ENCODE results near the gene SLC25A46.

Gene SLC25A46

GRCh38 chr5:110702704-110703103 lies 36.1 kb upstream of the SLC25A46 start:
- Histone ChIP-seq H3K4me1 (ENCODE audit: control insufficient read depth in 1 of 2, insufficient read depth in 2 of 2, low read length in 2 of 2) (no peaks in the 10 kb centered on the region), H2AK5ac (ENCODE audit: low read length) (no peak overlapping the region), H3K9ac (ENCODE audit: low read length) (no peak overlapping the region), H2BK12ac (ENCODE audit: low read length) (no peak overlapping the region), H3K9me3 (ENCODE audit: insufficient read depth, low read depth, low read length) (no peaks in the 10 kb centered on the region), H3K23ac (ENCODE audit: low read length) (no peak overlapping the region), H3K14ac (ENCODE audit: low read length) (no peak overlapping the region), H3K27ac (ENCODE audit: low read depth, low read length) (no peak overlapping the region), H4K8ac (ENCODE audit: low read depth, low read length) (no peak overlapping the region), H3K4me3 (ENCODE audit: low read depth, low read length) (no peak overlapping the region), H3K18ac (ENCODE audit: low read length) (no peak overlapping the region), H2BK5ac (ENCODE audit: low read depth, low read length, poor library complexity) (no peak overlapping the region), H4K91ac (ENCODE audit: low read depth, low read length) (no peak overlapping the region), H3K4me2 (ENCODE audit: low read length) (no peak overlapping the region), H2AFZ (ENCODE audit: insufficient read depth, low read length, poor library complexity) (no peak overlapping the region), H3K4ac (ENCODE audit: low read depth, low read length) (no peak overlapping the region), H3K36me3 (ENCODE audit: control insufficient read depth in 1 of 2, insufficient read depth in 2 of 2, low read length in 2 of 2) (no peaks in the 10 kb centered on the region), H3K79me1 (ENCODE audit: low read length) (no peaks in the 10 kb centered on the region), H3K79me2 (ENCODE audit: control insufficient read depth, insufficient read depth, low read length, poor library complexity) (no peaks in the 10 kb centered on the region), H2BK120ac (ENCODE audit: insufficient read depth, low read length, poor library complexity) (no peak overlapping the region), H3K27me3 (ENCODE audit: insufficient read depth, low read length) (no peaks in the 10 kb centered on the region), H4K12ac (ENCODE audit: low read depth, low read length) (no peak overlapping the region)
- no peak for DNase-seq
- no CpG with 5 or more reads among the region's 3 CpGs for whole genome bisulfite sequencing (ENCODE audit: extremely low coverage, insufficient coverage, insufficient read length)

GRCh38 chr5:110703481-110703880 lies 35.3 kb upstream of the SLC25A46 start:
- no peak overlapping the region for H3K9ac ChIP-seq (ENCODE audit: low read length)
- no peak overlapping the region for H3K4me2 ChIP-seq (ENCODE audit: low read length)
- no peak overlapping the region for H3K23ac ChIP-seq (ENCODE audit: low read length)
- no peaks in the 10 kb centered on the region for H3K79me1 ChIP-seq (ENCODE audit: low read length)
- H3K27ac ChIP-seq (ENCODE audit: low read depth, low read length): no peak overlapping the region
- no peak overlapping the region for H2AFZ ChIP-seq (ENCODE audit: insufficient read depth, low read length, poor library complexity)
- no peak overlapping the region for H3K4ac ChIP-seq (ENCODE audit: low read depth, low read length)
- H3K36me3 ChIP-seq (ENCODE audit: control insufficient read depth in 1 of 2, insufficient read depth in 2 of 2, low read length in 2 of 2): no peaks in the 10 kb centered on the region
- no peak overlapping the region for H3K4me3 ChIP-seq (ENCODE audit: low read depth, low read length)
- no CpG with 5 or more reads among the region's 2 CpGs for WGBS (ENCODE audit: extremely low coverage, insufficient coverage, insufficient read length)
- no peak overlapping the region for H2BK5ac ChIP-seq (ENCODE audit: low read depth, low read length, poor library complexity)
- H4K8ac ChIP-seq (ENCODE audit: low read depth, low read length): no peak overlapping the region
- H4K12ac ChIP-seq (ENCODE audit: low read depth, low read length): no peak overlapping the region
- no peak overlapping the region for H2BK12ac ChIP-seq (ENCODE audit: low read length)
- H4K91ac ChIP-seq (ENCODE audit: low read depth, low read length): no peak overlapping the region
- no peaks in the 10 kb centered on the region for H3K79me2 ChIP-seq (ENCODE audit: control insufficient read depth, insufficient read depth, low read length, poor library complexity)
- no peaks in the 10 kb centered on the region for H3K27me3 ChIP-seq (ENCODE audit: insufficient read depth, low read length)
- H3K18ac ChIP-seq (ENCODE audit: low read length): no peak overlapping the region
- no peaks in the 10 kb centered on the region for H3K4me1 ChIP-seq (ENCODE audit: control insufficient read depth in 1 of 2, insufficient read depth in 2 of 2, low read length in 2 of 2)
- H3K14ac ChIP-seq (ENCODE audit: low read length): no peak overlapping the region
- no peak overlapping the region for H2AK5ac ChIP-seq (ENCODE audit: low read length)
- H2BK120ac ChIP-seq (ENCODE audit: insufficient read depth, low read length, poor library complexity): no peak overlapping the region
- DNase-seq: no peak
- no peaks in the 10 kb centered on the region for H3K9me3 ChIP-seq (ENCODE audit: insufficient read depth, low read depth, low read length)

GRCh38 chr5:110705349-110705748 lies 33.5 kb upstream of the SLC25A46 start:
- H4K8ac ChIP-seq (ENCODE audit: low read depth, low read length): no peak overlapping the region
- H3K14ac ChIP-seq (ENCODE audit: low read length): no peak overlapping the region
- no peak overlapping the region for H2BK120ac ChIP-seq (ENCODE audit: insufficient read depth, low read length, poor library complexity)
- H3K36me3 ChIP-seq (ENCODE audit: control insufficient read depth in 1 of 2, insufficient read depth in 2 of 2, low read length in 2 of 2): no peaks in the 10 kb centered on the region
- H3K27ac ChIP-seq (ENCODE audit: low read depth, low read length): no peak overlapping the region
- H3K23ac ChIP-seq (ENCODE audit: low read length): no peak overlapping the region
- H3K79me1 ChIP-seq (ENCODE audit: low read length): no peaks in the 10 kb centered on the region
- no peak overlapping the region for H3K18ac ChIP-seq (ENCODE audit: low read length)
- H3K4me3 ChIP-seq (ENCODE audit: low read depth, low read length): no peak overlapping the region
- no peak overlapping the region for H4K12ac ChIP-seq (ENCODE audit: low read depth, low read length)
- no peak overlapping the region for H2BK12ac ChIP-seq (ENCODE audit: low read length)
- no peak for DNase-seq
- H3K9me3 ChIP-seq (ENCODE audit: insufficient read depth, low read depth, low read length): no peaks in the 10 kb centered on the region
- H3K4me1 ChIP-seq (ENCODE audit: control insufficient read depth in 1 of 2, insufficient read depth in 2 of 2, low read length in 2 of 2): no peaks in the 10 kb centered on the region
- no peak overlapping the region for H3K9ac ChIP-seq (ENCODE audit: low read length)
- H2AK5ac ChIP-seq (ENCODE audit: low read length): no peak overlapping the region
- H2AFZ ChIP-seq (ENCODE audit: insufficient read depth, low read length, poor library complexity): no peak overlapping the region
- H3K4me2 ChIP-seq (ENCODE audit: low read length): no peak overlapping the region
- no peaks in the 10 kb centered on the region for H3K27me3 ChIP-seq (ENCODE audit: insufficient read depth, low read length)
- no peak overlapping the region for H2BK5ac ChIP-seq (ENCODE audit: low read depth, low read length, poor library complexity)
- no peak overlapping the region for H3K4ac ChIP-seq (ENCODE audit: low read depth, low read length)
- H3K79me2 ChIP-seq (ENCODE audit: control insufficient read depth, insufficient read depth, low read length, poor library complexity): no peaks in the 10 kb centered on the region
- no peak overlapping the region for H4K91ac ChIP-seq (ENCODE audit: low read depth, low read length)

GRCh38 chr5:110707260-110707844 lies 31.5 kb upstream of the SLC25A46 start:
- Histone ChIP-seq H3K18ac (ENCODE audit: low read length) (no peak overlapping the region), H3K27me3 (ENCODE audit: insufficient read depth, low read length) (no peaks in the 10 kb centered on the region), H2BK12ac (ENCODE audit: low read length) (no peak overlapping the region), H3K4me1 (ENCODE audit: control insufficient read depth in 1 of 2, insufficient read depth in 2 of 2, low read length in 2 of 2) (no peaks in the 10 kb centered on the region), H2BK120ac (ENCODE audit: insufficient read depth, low read length, poor library complexity) (no peak overlapping the region), H3K9ac (ENCODE audit: low read length) (no peak overlapping the region), H3K9me3 (ENCODE audit: insufficient read depth, low read depth, low read length) (no peaks in the 10 kb centered on the region), H2BK5ac (ENCODE audit: low read depth, low read length, poor library complexity) (no peak overlapping the region), H3K27ac (ENCODE audit: low read depth, low read length) (no peak overlapping the region), H2AFZ (ENCODE audit: insufficient read depth, low read length, poor library complexity) (no peak overlapping the region), H3K23ac (ENCODE audit: low read length) (no peak overlapping the region), H4K8ac (ENCODE audit: low read depth, low read length) (no peak overlapping the region), H3K4me2 (ENCODE audit: low read length) (no peak overlapping the region), H4K12ac (ENCODE audit: low read depth, low read length) (no peak overlapping the region), H4K91ac (ENCODE audit: low read depth, low read length) (no peak overlapping the region), H3K36me3 (ENCODE audit: control insufficient read depth in 1 of 2, insufficient read depth in 2 of 2, low read length in 2 of 2) (no peaks in the 10 kb centered on the region), H3K79me2 (ENCODE audit: control insufficient read depth, insufficient read depth, low read length, poor library complexity) (no peaks in the 10 kb centered on the region), H3K4me3 (ENCODE audit: low read depth, low read length) (no peak overlapping the region), H2AK5ac (ENCODE audit: low read length) (no peak overlapping the region), H3K14ac (ENCODE audit: low read length) (no peak overlapping the region), H3K4ac (ENCODE audit: low read depth, low read length) (no peak overlapping the region), H3K79me1 (ENCODE audit: low read length) (no peaks in the 10 kb centered on the region)
- no CpG with 5 or more reads among the region's 3 CpGs for WGBS (ENCODE audit: extremely low coverage, insufficient coverage, insufficient read length)
- DNase-seq: no peak

Measured in trophoblast cell (in vitro differentiated cells and primary cell).